HEK293 (cell line): ENCODE measurements around the gene COL5A2.

Experiments
- CTCF ChIA-PET: fragments of 350-600 bp; formaldehyde crosslinking; extraction: SDS; loops from one replicate; lab custom pipeline; 2021; ENCODE audit warnings: antibody characterized with exemption; lab: Yijun Ruan, JAX
- POLR2A ChIA-PET: fragments of 300-600 bp; formaldehyde crosslinking; extraction: SDS; loops from one replicate; lab custom pipeline; 2020; ENCODE audit warnings: antibody characterized with exemption, inconsistent platforms; lab: Yijun Ruan, JAX
- H3K27ac ChIP-seq: fragments of 200-500 bp; sonication (Bioruptor generic); 2 replicates; pipeline ENCODE4 v1.5.1; 2014; ENCODE audit warnings: low read depth, low read length, control low read depth, inconsistent platforms; ENCODE audit errors: extremely low read depth
- H3K36me3 ChIP-seq, 2 experiments: fragments of 200-500 bp in 1 of 2; sonication (Bioruptor generic) in 1 of 2; 1 replicate in 1 of 2; 2 replicates in 1 of 2; pipeline ENCODE4 v1.5.1; 2014 to 2017; ENCODE audit warnings: inconsistent platforms in 2 of 2, low read length in 2 of 2; ENCODE audit not compliant: control insufficient read depth in 2 of 2, insufficient read depth in 1 of 2
- H3K4me1 ChIP-seq: fragments of 200-500 bp; sonication (Bioruptor generic); 2 replicates; pipeline ENCODE4 v1.5.1; 2014; ENCODE audit warnings: mild to moderate bottlenecking, low read length, inconsistent platforms; ENCODE audit not compliant: control insufficient read depth, insufficient read depth
- H3K4me3 ChIP-seq: 2 replicates; pipeline ENCODE4 v1.5.1; 2011; ENCODE audit warnings: low read depth, mild to moderate bottlenecking, control low read depth, low read length, moderate library complexity
- H3K9me3 ChIP-seq: fragments of 200-500 bp; sonication (Bioruptor generic); 2 replicates; pipeline ENCODE4 v1.5.1; 2014; ENCODE audit warnings: low read depth, low read length, inconsistent platforms; ENCODE audit not compliant: control insufficient read depth, insufficient read depth
- HOXD13 ChIP-seq: sonication (generic); formaldehyde crosslinking; IDR thresholded peaks from 2 replicates; pipeline ENCODE4 v1.8.0; 2022; ENCODE audit warnings: missing genetic modification reagents, borderline replicate concordance
- IKZF3 ChIP-seq: fragments of 450-650 bp; IDR thresholded peaks from 2 replicates; pipeline ENCODE4 v1.5.0; 2018; ENCODE audit warnings: missing biosample characterization, mild to moderate bottlenecking, missing genetic modification characterization, moderate library complexity
- KLF7 ChIP-seq: fragments of 450-650 bp; formaldehyde crosslinking; IDR thresholded peaks from 2 replicates; pipeline ENCODE4 v1.5.1; 2016; ENCODE audit warnings: missing biosample characterization, missing genetic modification characterization, borderline replicate concordance
- ZBTB17 ChIP-seq: fragments of 450-650 bp; formaldehyde crosslinking; IDR thresholded peaks from 2 replicates; pipeline ENCODE4 v1.5.1; 2016; ENCODE audit warnings: missing biosample characterization, missing genetic modification characterization
- ZFP69B ChIP-seq: fragments of 450-650 bp; formaldehyde crosslinking; IDR thresholded peaks from 2 replicates; pipeline ENCODE4 v1.5.1; 2016; ENCODE audit warnings: missing biosample characterization, missing genetic modification characterization
- ZNF114 ChIP-seq: fragments of 450-650 bp; formaldehyde crosslinking; IDR thresholded peaks from 2 replicates; pipeline ENCODE4 v1.5.0; 2017; ENCODE audit warnings: missing biosample characterization, missing genetic modification characterization
- ZNF140 ChIP-seq: fragments of 450-650 bp; formaldehyde crosslinking; IDR thresholded peaks from 2 replicates; pipeline ENCODE4 v1.5.1; 2016; ENCODE audit warnings: missing biosample characterization, missing genetic modification characterization
- ZNF184 ChIP-seq: fragments of 450-650 bp; IDR thresholded peaks from 2 replicates; pipeline ENCODE4 v1.5.1; 2018; ENCODE audit warnings: missing biosample characterization, mild to moderate bottlenecking, missing genetic modification characterization
- ZNF23 ChIP-seq: fragments of 450-650 bp; formaldehyde crosslinking; IDR thresholded peaks from 2 replicates; pipeline ENCODE4 v1.5.1; 2016; ENCODE audit warnings: missing biosample characterization, missing genetic modification characterization, borderline replicate concordance
- ZNF24 ChIP-seq: fragments of 450-650 bp; formaldehyde crosslinking; IDR thresholded peaks from 2 replicates; pipeline ENCODE4 v1.5.1; 2016; ENCODE audit warnings: missing biosample characterization, missing genetic modification characterization
- ZNF266 ChIP-seq: fragments of 450-650 bp; formaldehyde crosslinking; IDR thresholded peaks from 2 replicates; pipeline ENCODE4 v1.5.1; 2016; ENCODE audit warnings: missing biosample characterization, missing genetic modification characterization, low read depth
- ZNF292 ChIP-seq: fragments of 450-650 bp; formaldehyde crosslinking; IDR thresholded peaks from 2 replicates; pipeline ENCODE4 v1.5.1; 2016; ENCODE audit warnings: low read depth, missing biosample characterization, missing genetic modification characterization, borderline replicate concordance
- ZNF433 ChIP-seq: fragments of 450-650 bp; formaldehyde crosslinking; IDR thresholded peaks from 2 replicates; pipeline ENCODE4 v1.5.1; 2016; ENCODE audit warnings: missing biosample characterization, missing genetic modification characterization, low read depth
- ZNF596 ChIP-seq: fragments of 450-650 bp; IDR thresholded peaks from 2 replicates; pipeline ENCODE4 v1.5.0; 2018; ENCODE audit warnings: missing biosample characterization, mild to moderate bottlenecking, missing genetic modification characterization, moderate library complexity
- ZNF624 ChIP-seq: fragments of 450-650 bp; formaldehyde crosslinking; IDR thresholded peaks from 2 replicates; pipeline ENCODE4 v1.5.1; 2017; ENCODE audit warnings: missing biosample characterization, missing genetic modification characterization
- ZNF654 ChIP-seq: fragments of 450-650 bp; formaldehyde crosslinking; IDR thresholded peaks from 2 replicates; pipeline ENCODE4 v1.5.1; 2016; ENCODE audit warnings: low read depth, missing biosample characterization, missing genetic modification characterization
- ZNF670 ChIP-seq: fragments of 450-650 bp; formaldehyde crosslinking; IDR thresholded peaks from 2 replicates; pipeline ENCODE4 v1.5.1; 2016; ENCODE audit warnings: missing biosample characterization, missing genetic modification characterization, low read depth
- ZNF677 ChIP-seq: fragments of 450-650 bp; IDR thresholded peaks from 2 replicates; pipeline ENCODE4 v1.5.0; 2018; ENCODE audit warnings: missing biosample characterization, mild to moderate bottlenecking, missing genetic modification characterization, moderate library complexity
- ZNF747 ChIP-seq: fragments of 450-650 bp; formaldehyde crosslinking; IDR thresholded peaks from 2 replicates; pipeline ENCODE4 v1.5.1; 2016; ENCODE audit warnings: missing biosample characterization, missing genetic modification characterization
- ZNF76 ChIP-seq: fragments of 450-650 bp; formaldehyde crosslinking; IDR thresholded peaks from 2 replicates; pipeline ENCODE4; 2016; ENCODE audit warnings: low read depth, missing biosample characterization, missing genetic modification characterization, borderline replicate concordance
- ZSCAN23 ChIP-seq: fragments of 450-650 bp; formaldehyde crosslinking; IDR thresholded peaks from 2 replicates; pipeline ENCODE4 v1.5.1; 2016; ENCODE audit warnings: missing biosample characterization, missing genetic modification characterization
- TF ChIP-seq, protein P1 (sequence below): fragments of 450-650 bp; formaldehyde crosslinking; IDR thresholded peaks from 2 replicates; pipeline ENCODE4 v1.5.1; 2016; ENCODE audit warnings: missing biosample characterization, missing genetic modification characterization
- TF ChIP-seq, protein P2 (sequence below): fragments of 450-650 bp; formaldehyde crosslinking; IDR thresholded peaks from 2 replicates; pipeline ENCODE4 v1.5.1; 2016; ENCODE audit warnings: missing biosample characterization, missing genetic modification characterization
- TF ChIP-seq, protein P3 (sequence below): fragments of 450-650 bp; formaldehyde crosslinking; IDR thresholded peaks from 2 replicates; pipeline ENCODE4 v1.5.1; 2016; ENCODE audit warnings: missing biosample characterization, missing genetic modification characterization
- TF ChIP-seq, protein P4 (sequence below): fragments of 450-650 bp; formaldehyde crosslinking; IDR thresholded peaks from 2 replicates; pipeline ENCODE4 v1.5.1; 2016; ENCODE audit warnings: missing biosample characterization, missing genetic modification characterization
- TF ChIP-seq, protein P5 (sequence below): fragments of 450-650 bp; formaldehyde crosslinking; IDR thresholded peaks from 2 replicates; pipeline ENCODE4 v1.5.1; 2016; ENCODE audit warnings: missing biosample characterization, missing genetic modification characterization

Gene COL5A2

DNA sequence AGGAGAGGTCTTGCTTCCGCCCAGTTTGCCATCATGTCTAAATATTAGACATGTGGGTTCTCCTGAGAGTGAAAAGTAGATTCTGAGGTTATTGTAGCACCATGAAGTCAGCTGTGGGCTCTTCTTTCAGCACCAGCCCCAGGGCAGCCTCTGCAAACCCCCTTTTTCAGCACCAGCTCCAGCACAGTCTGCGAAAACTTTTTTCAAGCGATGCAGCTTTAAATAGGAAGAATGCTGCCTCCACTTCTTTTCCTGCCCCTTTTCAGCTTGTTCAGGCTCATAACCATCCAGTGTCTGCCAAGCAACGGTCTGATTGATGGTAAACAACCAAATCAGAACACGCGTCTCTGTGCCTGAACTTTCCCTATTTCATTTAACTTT lies at the start of gene COL5A2:
Gene COL5A2, minus strand, starts transcription at position 192 of the 381 bp plus-strand sequence. Its CDS starts 157 bp downstream, at position 35.
- ChIA-PET POLR2A (no interaction called here), CTCF (no interaction called here)
- TF ChIP-seq ZNF266 (tag by site-specific recombination), result no peak
- TF ChIP-seq, protein P1, sequence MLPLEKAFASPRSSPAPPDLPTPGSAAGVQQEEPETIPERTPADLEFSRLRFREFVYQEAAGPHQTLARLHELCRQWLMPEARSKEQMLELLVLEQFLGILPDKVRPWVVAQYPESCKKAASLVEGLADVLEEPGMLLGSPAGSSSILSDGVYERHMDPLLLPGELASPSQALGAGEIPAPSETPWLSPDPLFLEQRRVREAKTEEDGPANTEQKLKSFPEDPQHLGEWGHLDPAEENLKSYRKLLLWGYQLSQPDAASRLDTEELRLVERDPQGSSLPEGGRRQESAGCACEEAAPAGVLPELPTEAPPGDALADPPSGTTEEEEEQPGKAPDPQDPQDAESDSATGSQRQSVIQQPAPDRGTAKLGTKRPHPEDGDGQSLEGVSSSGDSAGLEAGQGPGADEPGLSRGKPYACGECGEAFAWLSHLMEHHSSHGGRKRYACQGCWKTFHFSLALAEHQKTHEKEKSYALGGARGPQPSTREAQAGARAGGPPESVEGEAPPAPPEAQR (tag by site-specific recombination), result no peak
- no peak for TF ChIP-seq ZNF23 (tag by site-specific recombination)
- TF ChIP-seq, protein P2, sequence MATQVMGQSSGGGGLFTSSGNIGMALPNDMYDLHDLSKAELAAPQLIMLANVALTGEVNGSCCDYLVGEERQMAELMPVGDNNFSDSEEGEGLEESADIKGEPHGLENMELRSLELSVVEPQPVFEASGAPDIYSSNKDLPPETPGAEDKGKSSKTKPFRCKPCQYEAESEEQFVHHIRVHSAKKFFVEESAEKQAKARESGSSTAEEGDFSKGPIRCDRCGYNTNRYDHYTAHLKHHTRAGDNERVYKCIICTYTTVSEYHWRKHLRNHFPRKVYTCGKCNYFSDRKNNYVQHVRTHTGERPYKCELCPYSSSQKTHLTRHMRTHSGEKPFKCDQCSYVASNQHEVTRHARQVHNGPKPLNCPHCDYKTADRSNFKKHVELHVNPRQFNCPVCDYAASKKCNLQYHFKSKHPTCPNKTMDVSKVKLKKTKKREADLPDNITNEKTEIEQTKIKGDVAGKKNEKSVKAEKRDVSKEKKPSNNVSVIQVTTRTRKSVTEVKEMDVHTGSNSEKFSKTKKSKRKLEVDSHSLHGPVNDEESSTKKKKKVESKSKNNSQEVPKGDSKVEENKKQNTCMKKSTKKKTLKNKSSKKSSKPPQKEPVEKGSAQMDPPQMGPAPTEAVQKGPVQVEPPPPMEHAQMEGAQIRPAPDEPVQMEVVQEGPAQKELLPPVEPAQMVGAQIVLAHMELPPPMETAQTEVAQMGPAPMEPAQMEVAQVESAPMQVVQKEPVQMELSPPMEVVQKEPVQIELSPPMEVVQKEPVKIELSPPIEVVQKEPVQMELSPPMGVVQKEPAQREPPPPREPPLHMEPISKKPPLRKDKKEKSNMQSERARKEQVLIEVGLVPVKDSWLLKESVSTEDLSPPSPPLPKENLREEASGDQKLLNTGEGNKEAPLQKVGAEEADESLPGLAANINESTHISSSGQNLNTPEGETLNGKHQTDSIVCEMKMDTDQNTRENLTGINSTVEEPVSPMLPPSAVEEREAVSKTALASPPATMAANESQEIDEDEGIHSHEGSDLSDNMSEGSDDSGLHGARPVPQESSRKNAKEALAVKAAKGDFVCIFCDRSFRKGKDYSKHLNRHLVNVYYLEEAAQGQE (tag by site-specific recombination), result peak; percentile 69
- no peak for TF ChIP-seq ZNF140 (tag by site-specific recombination)
- TF ChIP-seq ZNF747 (tag by site-specific recombination), result no peak
- TF ChIP-seq ZFP69B (tag by site-specific recombination), result no peak
- TF ChIP-seq, protein P3, sequence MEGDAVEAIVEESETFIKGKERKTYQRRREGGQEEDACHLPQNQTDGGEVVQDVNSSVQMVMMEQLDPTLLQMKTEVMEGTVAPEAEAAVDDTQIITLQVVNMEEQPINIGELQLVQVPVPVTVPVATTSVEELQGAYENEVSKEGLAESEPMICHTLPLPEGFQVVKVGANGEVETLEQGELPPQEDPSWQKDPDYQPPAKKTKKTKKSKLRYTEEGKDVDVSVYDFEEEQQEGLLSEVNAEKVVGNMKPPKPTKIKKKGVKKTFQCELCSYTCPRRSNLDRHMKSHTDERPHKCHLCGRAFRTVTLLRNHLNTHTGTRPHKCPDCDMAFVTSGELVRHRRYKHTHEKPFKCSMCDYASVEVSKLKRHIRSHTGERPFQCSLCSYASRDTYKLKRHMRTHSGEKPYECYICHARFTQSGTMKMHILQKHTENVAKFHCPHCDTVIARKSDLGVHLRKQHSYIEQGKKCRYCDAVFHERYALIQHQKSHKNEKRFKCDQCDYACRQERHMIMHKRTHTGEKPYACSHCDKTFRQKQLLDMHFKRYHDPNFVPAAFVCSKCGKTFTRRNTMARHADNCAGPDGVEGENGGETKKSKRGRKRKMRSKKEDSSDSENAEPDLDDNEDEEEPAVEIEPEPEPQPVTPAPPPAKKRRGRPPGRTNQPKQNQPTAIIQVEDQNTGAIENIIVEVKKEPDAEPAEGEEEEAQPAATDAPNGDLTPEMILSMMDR (tag by site-specific recombination), result no peak
- TF ChIP-seq ZBTB17 (tag by site-specific recombination), result no peak
- Histone ChIP-seq H3K4me3 (no peak within 1 kb of the TSS), H3K9me3 (no peaks in the 10 kb centered on the region), H3K27ac (no peak within 1 kb of the TSS), H3K36me3 (no peaks in the 10 kb centered on the region), H3K4me1 (no peaks in the 10 kb centered on the region)

DNA sequence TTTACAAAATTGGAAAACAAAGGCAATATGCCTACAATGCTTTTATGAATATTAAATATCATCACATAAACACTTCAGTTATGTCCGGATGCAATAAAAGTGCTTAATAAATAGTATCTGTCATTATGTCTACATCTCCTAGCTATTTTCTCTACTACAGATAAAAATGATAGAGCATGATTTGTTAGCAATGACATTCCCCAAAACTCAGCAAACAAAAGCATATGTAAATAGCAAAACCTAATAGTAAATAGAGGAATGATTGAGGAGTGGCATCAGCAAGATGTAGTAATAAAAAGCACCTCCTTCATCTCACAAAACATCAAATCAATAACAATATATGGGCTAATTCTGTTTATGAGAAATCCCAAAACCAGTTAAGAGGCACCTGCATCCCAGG lies 46.5 kb upstream of the COL5A2 start:
- H3K4me1 ChIP-seq, result peaks cover 4% of the 10 kb centered on the region; the same call in 1 of the 2 replicates
- no peaks in the 10 kb centered on the region for H3K36me3 ChIP-seq
- POLR2A ChIA-PET, result no interaction called here
- H3K4me3 ChIP-seq, result no peak overlapping the region
- CTCF ChIA-PET, result no interaction called here
- no peaks in the 10 kb centered on the region for H3K9me3 ChIP-seq
- no peak overlapping the region for H3K27ac ChIP-seq
- no peak for TF ChIP-seq ZNF24 (tag by site-specific recombination)
- no peak for TF ChIP-seq ZNF433 (tag by site-specific recombination)
- no peak for TF ChIP-seq ZNF184 (tag by site-specific recombination)
- TF ChIP-seq ZNF670 (tag by site-specific recombination), result no peak
- no peak for TF ChIP-seq ZNF114 (tag by site-specific recombination)
- TF ChIP-seq, protein P4, sequence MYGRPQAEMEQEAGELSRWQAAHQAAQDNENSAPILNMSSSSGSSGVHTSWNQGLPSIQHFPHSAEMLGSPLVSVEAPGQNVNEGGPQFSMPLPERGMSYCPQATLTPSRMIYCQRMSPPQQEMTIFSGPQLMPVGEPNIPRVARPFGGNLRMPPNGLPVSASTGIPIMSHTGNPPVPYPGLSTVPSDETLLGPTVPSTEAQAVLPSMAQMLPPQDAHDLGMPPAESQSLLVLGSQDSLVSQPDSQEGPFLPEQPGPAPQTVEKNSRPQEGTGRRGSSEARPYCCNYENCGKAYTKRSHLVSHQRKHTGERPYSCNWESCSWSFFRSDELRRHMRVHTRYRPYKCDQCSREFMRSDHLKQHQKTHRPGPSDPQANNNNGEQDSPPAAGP, result no peak
- TF ChIP-seq ZNF624, result no peak
- TF ChIP-seq ZNF76 (tag by site-specific recombination), result no peak
- no peak for TF ChIP-seq ZSCAN23 (tag by site-specific recombination)
- TF ChIP-seq, protein P5, sequence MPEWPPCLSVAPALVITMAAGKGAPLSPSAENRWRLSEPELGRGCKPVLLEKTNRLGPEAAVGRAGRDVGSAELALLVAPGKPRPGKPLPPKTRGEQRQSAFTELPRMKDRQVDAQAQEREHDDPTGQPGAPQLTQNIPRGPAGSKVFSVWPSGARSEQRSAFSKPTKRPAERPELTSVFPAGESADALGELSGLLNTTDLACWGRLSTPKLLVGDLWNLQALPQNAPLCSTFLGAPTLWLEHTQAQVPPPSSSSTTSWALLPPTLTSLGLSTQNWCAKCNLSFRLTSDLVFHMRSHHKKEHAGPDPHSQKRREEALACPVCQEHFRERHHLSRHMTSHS (tag by site-specific recombination), result no peak
- TF ChIP-seq ZNF654, result no peak
- TF ChIP-seq IKZF3 (tag by site-specific recombination), result no peak
- no peak for TF ChIP-seq ZNF292 (tag by site-specific recombination)
- TF ChIP-seq ZNF677 (tag by site-specific recombination), result no peak
- TF ChIP-seq HOXD13, result no peak
- no peak for TF ChIP-seq ZNF596 (tag by site-specific recombination)
- TF ChIP-seq KLF7 (tag by site-specific recombination), result no peak
